GM19099 (cell line): ENCODE measurements around the gene GPR45.

ENCODE experiments used
- POLR2A ChIP-seq: IDR thresholded peaks from 3 replicates; pipeline ENCODE4 v1.6.1; 2011; ENCODE audit warnings: low read depth; ENCODE audit not compliant: insufficient read length; ENCODE audit errors: extremely low read depth

GPR45 gene, protein sequence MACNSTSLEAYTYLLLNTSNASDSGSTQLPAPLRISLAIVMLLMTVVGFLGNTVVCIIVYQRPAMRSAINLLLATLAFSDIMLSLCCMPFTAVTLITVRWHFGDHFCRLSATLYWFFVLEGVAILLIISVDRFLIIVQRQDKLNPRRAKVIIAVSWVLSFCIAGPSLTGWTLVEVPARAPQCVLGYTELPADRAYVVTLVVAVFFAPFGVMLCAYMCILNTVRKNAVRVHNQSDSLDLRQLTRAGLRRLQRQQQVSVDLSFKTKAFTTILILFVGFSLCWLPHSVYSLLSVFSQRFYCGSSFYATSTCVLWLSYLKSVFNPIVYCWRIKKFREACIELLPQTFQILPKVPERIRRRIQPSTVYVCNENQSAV

DNA sequence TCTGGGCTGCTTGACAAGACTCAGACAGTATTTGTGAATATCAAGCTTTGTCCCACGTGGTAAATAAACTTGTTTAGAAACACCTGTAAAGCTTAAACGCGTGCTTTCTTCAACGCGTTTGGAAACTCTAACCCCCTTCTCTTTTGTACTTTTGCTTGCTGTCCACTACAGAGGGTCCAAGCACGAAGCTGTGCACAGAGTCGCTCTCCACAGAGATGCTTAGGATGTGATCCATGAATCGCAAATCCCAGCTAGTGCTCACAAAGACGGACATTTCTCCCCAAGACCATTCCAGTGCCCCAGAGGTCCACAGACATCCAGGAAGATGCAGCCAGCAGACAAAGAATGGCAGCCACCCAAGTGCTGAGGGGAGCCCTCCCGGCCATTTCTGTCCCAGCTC lies at the start of gene GPR45:
GPR45 (plus strand) TSS at position 301 of the 400 bp plus-strand sequence. CDS start 116 bp downstream, outside the sequence.
- TF ChIP-seq POLR2A: no peak

DNA sequence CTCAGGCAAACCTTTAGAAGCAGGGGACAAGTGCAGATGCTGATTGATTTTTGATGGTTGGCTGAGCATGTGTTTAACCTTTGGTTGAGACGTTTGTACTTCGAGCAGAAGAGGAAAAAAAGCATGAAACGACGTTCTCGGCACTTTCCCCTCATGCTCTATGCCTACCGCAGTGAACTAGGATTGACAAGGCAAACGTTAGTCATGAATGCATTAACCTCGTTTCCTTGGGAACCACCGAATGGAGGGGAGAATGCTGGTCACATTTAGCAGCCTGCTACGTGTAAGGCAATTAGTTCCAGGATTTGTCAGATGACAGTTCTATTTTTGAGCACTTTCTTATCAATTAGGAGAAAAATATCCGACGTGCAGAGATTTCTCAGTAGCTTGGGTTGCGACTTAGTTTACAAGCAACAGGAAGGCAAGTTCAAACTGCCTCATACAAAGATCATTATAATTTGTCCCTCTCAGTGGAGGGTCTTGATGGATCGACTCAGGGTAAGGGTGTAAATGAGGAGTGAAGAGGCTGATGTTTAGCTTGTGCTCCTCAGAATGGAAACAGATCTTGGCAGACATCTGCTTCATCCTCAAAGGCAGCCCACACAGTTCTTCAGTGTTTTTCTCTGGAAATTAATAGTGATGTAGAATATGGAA lies 47.4 kb upstream of the GPR45 start:
- no peak for TF ChIP-seq POLR2A

DNA sequence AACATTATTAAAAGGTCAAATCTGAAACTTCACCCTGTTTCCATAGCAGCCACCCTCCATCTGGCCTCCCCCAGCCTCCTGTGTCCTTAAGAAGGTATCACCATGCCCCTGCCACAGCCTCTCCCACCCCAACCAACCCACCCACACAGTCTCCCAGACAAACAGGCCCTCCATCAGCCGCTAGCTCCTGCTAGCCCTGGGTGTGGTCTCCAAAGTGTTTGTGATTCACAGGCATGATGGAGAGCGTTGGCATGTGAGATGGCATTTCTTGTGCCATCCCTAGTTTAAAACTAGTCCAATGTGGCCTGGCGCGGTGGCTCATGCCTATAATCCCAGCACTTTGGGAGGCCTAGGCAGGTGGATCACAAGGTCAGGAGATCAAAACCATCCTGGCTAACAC lies 44.9 kb upstream of the GPR45 start:
- no peak for TF ChIP-seq POLR2A

DNA sequence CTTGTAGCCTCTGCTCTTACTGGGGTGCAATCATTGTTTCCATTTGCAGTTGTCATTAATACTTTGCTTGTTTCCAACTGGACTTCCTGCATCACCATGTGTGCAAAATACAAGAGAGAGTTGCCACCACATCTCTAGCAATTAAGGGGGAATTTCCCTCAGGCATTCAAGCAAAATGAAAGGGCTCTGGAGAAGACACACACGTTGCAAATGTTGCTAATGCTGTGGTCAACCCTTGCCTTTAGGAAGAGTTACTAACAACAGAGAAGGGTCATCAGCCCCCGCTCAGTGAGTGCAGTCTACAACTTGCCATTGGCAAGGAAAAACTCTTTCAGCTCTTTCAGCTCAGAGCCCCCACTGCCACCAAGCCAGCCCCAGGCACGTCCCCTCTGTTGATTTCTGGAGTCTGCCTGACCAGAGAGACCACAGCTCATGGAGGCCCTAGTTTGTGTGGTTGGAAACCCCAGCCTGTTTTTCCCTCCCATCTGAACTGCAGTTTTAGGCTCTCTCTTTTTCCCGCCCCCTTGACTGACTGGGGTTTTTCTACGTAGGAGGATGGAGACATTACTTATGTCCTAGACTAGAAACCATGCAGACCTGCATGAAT lies 25.9 kb upstream of the GPR45 start:
- no peak for TF ChIP-seq POLR2A

DNA sequence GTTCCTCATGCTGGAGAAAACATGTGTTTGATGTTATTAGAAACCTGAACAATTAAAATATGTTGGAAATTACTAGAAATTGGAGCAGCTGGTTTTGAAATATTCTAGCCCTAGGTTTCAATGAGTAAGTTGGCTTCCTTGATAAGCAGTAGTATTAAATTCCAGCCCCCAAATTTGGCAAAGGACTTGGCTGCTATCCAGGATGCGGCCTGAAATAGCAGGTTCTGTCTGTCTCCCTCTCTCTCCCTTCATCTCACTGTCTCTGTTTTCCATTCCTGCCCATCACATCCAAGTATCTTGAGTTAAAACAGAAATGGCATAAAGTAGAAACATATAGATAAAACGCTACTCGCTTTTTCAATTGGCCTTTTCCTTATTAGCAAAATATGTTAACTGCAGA lies 20.9 kb upstream of the GPR45 start:
- no peak for TF ChIP-seq POLR2A

DNA sequence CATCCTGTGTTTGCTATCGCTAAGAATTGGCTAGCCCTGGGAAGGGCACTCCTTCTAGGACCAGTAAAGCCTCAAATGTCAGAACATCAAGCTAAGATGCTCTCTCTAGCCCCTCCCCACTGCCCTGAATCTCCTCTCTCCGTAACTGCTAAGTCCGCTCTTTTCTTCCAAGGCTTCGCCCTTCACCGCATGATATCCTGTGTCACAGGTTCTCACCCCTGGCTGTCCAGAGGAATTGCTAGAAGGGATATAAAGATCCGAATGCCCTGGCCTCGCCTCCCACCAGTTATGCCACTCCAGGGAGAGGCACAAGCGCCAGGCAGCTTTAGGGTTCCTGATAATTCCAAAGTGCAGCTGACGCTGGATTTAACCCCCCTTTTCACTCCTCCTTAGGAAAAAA lies 17.1 kb upstream of the GPR45 start:
- TF ChIP-seq POLR2A: no peak

DNA sequence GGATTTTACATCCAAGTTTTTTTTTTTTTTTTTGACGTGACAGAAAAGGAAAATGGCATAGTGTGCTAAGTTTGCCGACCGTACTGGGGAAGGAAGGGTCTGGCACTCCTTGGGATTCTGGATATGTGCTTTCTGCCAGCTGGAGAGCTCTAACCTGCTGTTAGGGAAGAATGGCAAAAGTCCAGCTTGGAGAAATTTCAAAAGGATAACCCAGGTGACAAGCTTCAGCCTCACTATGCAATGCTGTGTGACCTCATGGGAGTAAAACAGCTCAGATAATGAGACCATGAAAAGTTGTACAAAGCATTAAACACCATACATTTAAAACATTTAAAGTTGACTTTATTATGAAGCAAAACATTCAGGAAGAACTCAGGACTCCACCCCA lies 10.3 kb upstream of the GPR45 start:
- TF ChIP-seq POLR2A: no peak

DNA sequence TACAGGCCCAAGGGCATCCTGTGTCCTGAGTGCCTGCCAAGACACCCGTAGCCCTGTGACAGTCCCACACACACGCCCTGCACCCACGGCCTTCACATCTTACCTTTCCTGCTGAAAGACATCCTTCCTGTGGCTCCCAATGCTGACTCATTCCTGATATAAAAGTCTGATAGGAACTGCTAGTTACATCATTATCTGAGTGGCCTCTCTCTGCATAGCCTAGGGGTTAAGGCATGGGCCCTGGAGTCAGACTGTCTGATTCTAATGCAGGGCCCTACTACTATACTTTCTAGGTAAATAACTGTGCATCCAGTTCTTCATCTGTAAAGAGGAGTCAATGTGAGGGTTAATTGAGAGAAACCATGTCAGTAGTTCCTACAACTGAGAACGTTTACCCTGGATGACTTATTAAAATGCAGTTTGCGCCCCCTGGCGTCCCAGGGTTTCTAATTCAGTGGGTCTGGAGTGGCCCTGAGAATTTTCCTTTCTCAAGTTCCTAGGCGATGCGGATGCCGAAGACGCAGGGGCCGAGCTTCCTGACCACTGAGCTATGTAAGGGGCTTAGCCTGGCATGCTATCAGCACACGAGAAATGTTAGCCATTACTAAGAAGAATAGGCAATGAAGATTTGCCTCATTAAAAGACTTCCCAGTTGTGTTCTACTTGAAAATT lies 6.0 kb upstream of the GPR45 start:
- TF ChIP-seq POLR2A: no peak

DNA sequence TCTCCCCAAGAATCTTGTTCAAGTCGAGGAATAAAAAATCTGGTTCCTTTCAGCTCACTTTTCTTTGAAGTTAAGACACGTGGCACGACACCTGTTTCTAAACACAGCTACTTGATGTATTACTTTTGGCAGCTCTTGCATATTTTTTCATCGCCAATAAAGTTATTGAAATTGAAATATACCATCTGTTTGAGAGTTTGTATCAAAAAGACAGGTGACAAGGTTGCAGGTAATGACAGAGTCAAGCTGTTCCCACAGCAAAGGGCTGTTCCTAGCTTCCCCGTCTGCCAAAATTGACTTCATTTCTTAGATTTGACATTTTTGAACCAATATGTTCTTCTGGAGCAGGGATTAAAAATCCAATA lies 5.5 kb upstream of the GPR45 start:
- TF ChIP-seq POLR2A: no peak

DNA sequence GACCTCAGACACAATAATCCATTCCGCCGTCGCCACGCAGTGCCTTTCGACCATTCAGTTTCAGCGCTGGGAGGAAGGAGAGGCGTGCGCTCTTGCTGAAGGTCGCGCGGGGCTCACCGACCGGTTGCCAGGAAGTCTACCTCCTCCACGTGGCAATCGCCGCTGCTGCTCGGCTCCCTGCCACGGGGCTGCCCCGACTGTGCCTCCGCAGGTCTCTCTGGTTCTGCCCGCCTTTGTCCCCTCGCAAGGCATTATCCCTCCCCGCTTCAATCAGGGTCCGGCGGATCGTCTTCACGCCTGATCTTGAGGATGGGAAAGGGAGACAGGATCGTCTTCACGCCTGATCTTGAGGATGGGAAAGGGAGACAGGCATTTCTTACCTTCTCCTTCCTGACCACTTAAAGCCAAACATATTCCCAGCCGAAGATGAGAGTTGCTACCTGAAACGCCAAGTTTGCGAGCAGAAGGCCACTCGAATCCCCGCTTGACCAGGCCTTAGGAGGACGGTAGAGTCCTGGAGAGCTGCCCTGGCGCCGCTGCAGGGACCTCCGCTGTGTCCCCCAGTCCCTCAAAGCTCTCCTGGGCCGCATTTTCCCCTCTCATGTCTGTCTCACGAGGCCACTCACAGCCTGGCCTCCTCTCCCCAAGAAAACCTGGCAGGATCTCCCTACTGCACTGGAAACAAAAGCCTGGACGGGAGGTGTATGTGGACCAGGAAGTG lies 4.3 kb upstream of the GPR45 start:
- no peak for TF ChIP-seq POLR2A

DNA sequence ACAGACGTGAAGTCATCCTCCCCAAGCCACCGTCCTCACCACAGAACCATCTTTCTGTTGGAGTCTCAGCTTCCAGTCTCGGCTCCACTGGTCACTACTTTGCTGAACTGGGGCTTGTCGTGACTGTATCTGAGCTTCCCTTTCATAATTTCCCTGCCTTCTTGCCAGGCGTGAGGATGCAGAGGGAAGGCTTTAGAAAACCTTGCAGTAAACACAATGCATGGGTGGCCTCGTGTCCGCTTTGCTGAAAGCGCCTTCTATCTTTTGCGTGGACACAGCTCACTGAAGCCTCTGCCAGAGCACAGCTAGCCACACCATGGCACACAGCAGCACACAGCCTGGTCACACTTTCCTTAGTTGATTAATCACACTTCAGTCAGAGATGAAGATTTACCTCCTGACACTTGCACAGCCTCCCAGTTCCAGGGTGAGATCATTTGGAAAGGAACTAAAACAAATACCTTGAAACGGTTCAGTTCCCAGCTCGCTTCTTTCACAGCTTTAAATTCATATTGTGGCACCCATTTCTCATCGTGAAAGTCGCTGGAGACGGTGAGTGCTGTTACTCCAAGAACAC lies 2.8 kb upstream of the GPR45 start:
- TF ChIP-seq POLR2A: no peak

DNA sequence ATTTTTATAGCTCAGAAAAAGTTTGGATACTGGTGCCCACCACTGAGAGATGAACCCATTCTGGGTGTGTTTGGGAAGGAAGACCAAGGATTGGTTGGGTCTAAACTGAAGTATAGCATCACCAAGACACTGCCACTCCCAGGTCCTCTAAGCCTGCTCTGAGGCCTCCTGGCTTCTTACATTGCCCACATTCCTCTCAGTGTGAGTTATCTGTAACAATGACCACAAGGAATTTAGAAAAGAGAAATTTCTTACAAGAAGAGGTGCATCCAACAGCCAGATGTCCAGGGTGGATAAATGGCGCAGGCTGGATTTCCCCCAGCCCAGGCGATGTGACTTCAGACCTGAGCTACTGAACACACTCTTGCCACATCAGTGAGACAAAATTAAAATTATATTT lies 1.6 kb upstream of the GPR45 start:
- TF ChIP-seq POLR2A: no peak

DNA sequence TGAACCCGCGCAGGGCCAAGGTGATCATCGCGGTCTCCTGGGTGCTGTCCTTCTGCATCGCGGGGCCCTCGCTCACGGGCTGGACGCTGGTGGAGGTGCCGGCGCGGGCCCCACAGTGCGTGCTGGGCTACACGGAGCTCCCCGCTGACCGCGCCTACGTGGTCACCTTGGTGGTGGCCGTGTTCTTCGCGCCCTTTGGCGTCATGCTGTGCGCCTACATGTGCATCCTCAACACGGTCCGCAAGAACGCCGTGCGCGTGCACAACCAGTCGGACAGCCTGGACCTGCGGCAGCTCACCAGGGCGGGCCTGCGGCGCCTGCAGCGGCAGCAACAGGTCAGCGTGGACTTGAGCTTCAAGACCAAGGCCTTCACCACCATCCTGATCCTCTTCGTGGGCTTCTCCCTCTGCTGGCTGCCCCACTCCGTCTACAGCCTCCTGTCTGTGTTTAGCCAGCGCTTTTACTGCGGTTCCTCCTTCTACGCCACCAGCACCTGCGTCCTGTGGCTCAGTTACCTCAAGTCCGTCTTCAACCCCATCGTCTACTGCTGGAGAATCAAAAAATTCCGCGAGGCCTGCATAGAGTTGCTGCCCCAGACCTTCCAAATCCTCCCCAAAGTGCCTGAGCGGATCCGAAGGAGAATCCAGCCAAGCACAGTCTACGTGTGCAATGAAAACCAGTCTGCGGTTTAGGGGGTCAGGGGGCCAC lies 897 bp downstream of the GPR45 start:
- TF ChIP-seq POLR2A: no peak

DNA sequence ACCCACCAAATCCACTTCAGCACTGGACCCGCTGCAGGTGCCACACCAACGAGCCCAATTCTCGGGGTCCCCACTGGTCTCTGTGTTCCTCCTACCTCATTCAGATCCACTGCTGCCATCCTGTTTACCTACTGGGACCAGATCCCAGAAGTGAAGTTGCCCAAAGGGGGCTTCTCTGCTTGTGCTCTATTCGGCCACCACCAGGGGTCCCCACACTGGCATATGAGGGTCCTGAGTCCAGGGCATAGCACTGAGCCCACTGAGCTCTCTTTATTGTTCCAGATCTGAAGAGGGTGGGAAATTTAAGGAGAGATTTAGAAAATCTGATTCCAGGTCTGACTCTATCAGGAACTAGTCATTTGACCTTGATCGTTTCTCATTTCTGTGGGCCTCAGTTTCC lies 2.4 kb downstream of the GPR45 start:
- no peak for TF ChIP-seq POLR2A

DNA sequence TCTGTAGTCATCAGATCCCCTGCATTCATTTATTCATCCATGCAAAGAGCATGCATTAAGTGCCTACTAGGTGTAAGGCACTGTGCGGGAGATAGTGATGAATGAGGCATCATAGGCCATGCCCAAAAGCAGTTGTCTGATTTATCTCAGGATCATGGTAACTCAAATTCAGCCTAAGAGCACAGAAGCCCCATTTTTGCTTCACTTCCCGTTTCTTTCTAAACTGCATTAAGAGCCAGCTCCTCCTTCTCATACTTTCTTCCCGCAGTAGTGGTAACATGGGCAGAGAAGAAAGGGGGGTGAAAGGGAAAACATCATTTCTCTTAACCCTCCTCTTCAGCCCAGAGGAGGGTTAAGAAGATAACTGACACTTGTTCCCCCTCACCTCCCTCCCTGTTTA lies 2.9 kb downstream of the GPR45 start:
- TF ChIP-seq POLR2A: no peak
